Spleen (tissue), 11 donors: ENCODE measurements around the gene DGKB. TPM values are rescaled to one million over a fixed set of nuclear protein-coding genes. Genes with fewer than 3 reads are reported as not detected.

ENCODE experiments used
- DNase-seq: peaks from one replicate; pipeline ENCODE4 v3.0.0-alpha.2; 2020
- H3K27ac ChIP-seq, 8 donors: fragments of 200-600 bp; sonication (generic) in 7 of 8; 1 replicate in 4 of 8; 2 replicates in 4 of 8; pipeline versions ENCODE4 v1.5.0 to v1.8.0; 2016 to 2021; ENCODE audit warnings: inconsistent platforms in 4 of 8, mild to moderate bottlenecking in 4 of 8, moderate library complexity in 1 of 8
- H3K27me3 ChIP-seq, 7 donors: fragments of 200-600 bp; sonication (generic) in 6 of 7; replicated peaks in 1 of 7; 1 replicate in 4 of 7; 2 replicates in 3 of 7; pipeline versions ENCODE4 v1.5.0 to v1.8.0; 2016 to 2021; ENCODE audit warnings: inconsistent platforms in 3 of 7, mild to moderate bottlenecking in 1 of 7
- H3K36me3 ChIP-seq, 6 donors: fragments of 200-600 bp; sonication (generic) in 5 of 6; 1 replicate in 4 of 6; 2 replicates in 2 of 6; pipeline versions ENCODE4 v1.5.0 to v1.8.0; 2016 to 2021; ENCODE audit warnings: inconsistent platforms in 2 of 6
- H3K4me1 ChIP-seq, 6 donors: fragments of 200-600 bp; sonication (generic) in 5 of 6; 1 replicate in 3 of 6; 2 replicates in 3 of 6; pipeline versions ENCODE4 v1.5.0 to v1.8.0; 2016 to 2021; ENCODE audit warnings: inconsistent platforms in 3 of 6
- H3K4me3 ChIP-seq, 8 donors: fragments of 200-600 bp; sonication (generic) in 7 of 8; 1 replicate in 4 of 8; 2 replicates in 4 of 8; pipeline versions ENCODE4 v1.5.0 to v1.8.0; 2016 to 2021; ENCODE audit warnings: inconsistent platforms in 4 of 8, mild to moderate bottlenecking in 4 of 8, moderate library complexity in 2 of 8
- H3K9me3 ChIP-seq, 8 donors: fragments of 200-600 bp; sonication (generic) in 7 of 8; 1 replicate in 4 of 8; 2 replicates in 4 of 8; pipeline versions ENCODE4 v1.5.0 to v1.8.0; 2016 to 2021; ENCODE audit warnings: inconsistent platforms in 4 of 8
- CTCF ChIP-seq, 11 experiments: fragments of 200-600 bp in 7 of 11; fragments of 450-650 bp in 4 of 11; sonication (generic) in 4 of 11; IDR thresholded peaks in 8 of 11; conservative IDR thresholded peaks in 3 of 11; 1 replicate in 7 of 11; 2 replicates in 4 of 11; pipeline versions ENCODE4 v1.4.0 to v1.8.0; 2016 to 2021; ENCODE audit warnings: antibody characterized with exemption in 11 of 11, inconsistent platforms in 4 of 11, mild to moderate bottlenecking in 1 of 11
- POLR2A ChIP-seq, 3 donors: fragments of 450-650 bp; IDR thresholded peaks; one replicate each; pipeline ENCODE4 v1.5.1; 2017; ENCODE audit warnings: antibody characterized with exemption in 3 of 3, mild to moderate bottlenecking in 1 of 3
- POLR2AphosphoS5 ChIP-seq, 3 donors: sonication (generic); formaldehyde crosslinking; IDR thresholded peaks; one replicate each; pipeline ENCODE4 v1.5.1; 2017; ENCODE audit warnings: antibody characterized with exemption in 3 of 3
- WGBS, 5 donors: extraction: QIAGEN DNeasy Blood & Tissue Kit in 3 of 5; methylation state at CpG; one replicate each; pipeline versions ENCODE4 v1.1.5 to v1.1.7; 2013 to 2018; 5-methylcytosine and 5-hydroxymethylcytosine counted together
- intact Hi-C: fragments of 100-400 bp; cut with DNase I; formaldehyde crosslinking; loops from one replicate; pipeline ENCODE4 v1.15.0; 2023; ENCODE audit warnings: low total_unique reads
- polyA plus RNA-seq, 3 donors: library from polyadenylated mRNA; stranded (reverse); fragments of 200-250 nt; gene quantifications; one replicate each; pipeline ENCODE4 v1.2.1, GENCODE V29; 2013
- total RNA-seq, 7 donors: library from RNA; depleted of rRNA in 3 of 7; stranded (reverse); fragments of >200 nt in 3 of 7; fragmentation: NEBNext Ultra II Directional in 4 of 7; extraction: Animal tissue kit (Norgen Biotek cat#: 25700) in 4 of 7; gene quantifications; one replicate each; pipeline versions ENCODE4 v1.1.0 to v1.2.1, GENCODE V29; 2016 to 2021
- donor health status: healthy with polysubstance abuse.
- donor health status: DM: no; HTN: no; CAD: no; lungs with moderate emphysema.
- donor health status: DM: no; HTN: no; CAD: no.
- donor health status: Bipolar disorder and iron deficiency.
- donor health status: healthy.
- donor health status: DM: no; HTN: no; CAD: no.
- donor health status: DM: yes; HTN: yes; CAD: no.

Gene DGKB
- total and polyA plus RNA-seq, 10 donors, result 0.02 to 0.26 (median 0.03) TPM; not detected in 6

- intact Hi-C loops, result no loop called here
- Histone ChIP-seq H3K27ac (no peak overlapping the region), H3K4me1 (no peaks in the 10 kb centered on the region), H3K27me3 (no peaks in the 10 kb centered on the region), H3K9me3 (no peaks in the 10 kb centered on the region), H3K4me3 (no peak overlapping the region), H3K36me3 (no peaks in the 10 kb centered on the region)
- TF ChIP-seq POLR2AphosphoS5 (IDR thresholded peaks at IDR 0.05) (no peak), POLR2A (IDR thresholded peaks at IDR 0.05) (no peak), CTCF (IDR thresholded peaks at IDR 0.05 in 8 of 11, conservative IDR thresholded peaks at IDR 0.05 in 3 of 11) (no peak)
- no peak for DNase-seq
- 88 to 93% (median 90%) methylated on average over 2 of the region's 2 CpGs for WGBS, 5 donors
Measured at GRCh38 chr7:14769261-14769660, 133.3 kb downstream of the DGKB start.

- no peak for DNase-seq
- TF ChIP-seq POLR2AphosphoS5 (IDR thresholded peaks at IDR 0.05) (no peak), POLR2A (IDR thresholded peaks at IDR 0.05) (no peak), CTCF (IDR thresholded peaks at IDR 0.05 in 8 of 11, conservative IDR thresholded peaks at IDR 0.05 in 3 of 11) (no peak)
- no peaks in the 10 kb centered on the region for H3K27me3 ChIP-seq
- H3K4me3 ChIP-seq, result no peak overlapping the region
- no peak overlapping the region for H3K27ac ChIP-seq
- H3K9me3 ChIP-seq, result no peaks in the 10 kb centered on the region
- WGBS, 5 donors, result 74 to 93% (median 82%) methylated on average over 2 of the region's 2 CpGs
- no peaks in the 10 kb centered on the region for H3K4me1 ChIP-seq
- no peaks in the 10 kb centered on the region for H3K36me3 ChIP-seq
- intact Hi-C loops, result no loop called here
Measured at GRCh38 chr7:14767716-14768425, 134.7 kb downstream of the DGKB start.

GRCh38 chr7:14766747-14767146 lies 135.8 kb downstream of the DGKB start:
- no peaks in the 10 kb centered on the region for H3K27me3 ChIP-seq
- no peaks in the 10 kb centered on the region for H3K36me3 ChIP-seq
- H3K9me3 ChIP-seq, result no peaks in the 10 kb centered on the region
- intact Hi-C loops, result no loop called here
- no peak overlapping the region for H3K4me3 ChIP-seq
- TF ChIP-seq POLR2A (IDR thresholded peaks at IDR 0.05), result no peak
- no peak for TF ChIP-seq CTCF (IDR thresholded peaks at IDR 0.05 in 8 of 11, conservative IDR thresholded peaks at IDR 0.05 in 3 of 11)
- H3K4me1 ChIP-seq, result no peaks in the 10 kb centered on the region
- H3K27ac ChIP-seq, result no peak overlapping the region
- no peak for DNase-seq

- H3K36me3 ChIP-seq, result no peaks in the 10 kb centered on the region
- no peak overlapping the region for H3K27ac ChIP-seq
- no peak overlapping the region for H3K4me3 ChIP-seq
- no peaks in the 10 kb centered on the region for H3K9me3 ChIP-seq
- H3K27me3 ChIP-seq, result no peaks in the 10 kb centered on the region
- WGBS, 5 donors, result 76 to 87% (median 82%) methylated on average over 2 of the region's 2 CpGs
- TF ChIP-seq POLR2AphosphoS5 (IDR thresholded peaks at IDR 0.05) (no peak), POLR2A (IDR thresholded peaks at IDR 0.05) (no peak), CTCF (IDR thresholded peaks at IDR 0.05 in 8 of 11, conservative IDR thresholded peaks at IDR 0.05 in 3 of 11) (no peak)
- no peak for DNase-seq
- no peaks in the 10 kb centered on the region for H3K4me1 ChIP-seq
- intact Hi-C loops, result no loop called here
Measured at GRCh38 chr7:14765731-14766130, 136.8 kb downstream of the DGKB start.
